C1 segment of cervical spinal cord (tissue), 14 donors: ENCODE results near the gene ZDHHC21.
A peak's percentile ranks its signal among the peaks of the same experiment; 100 is the strongest.
"Not testable (repeated sequence)": the region's sequence is repeated elsewhere in the genome, so short reads cannot be mapped to it uniquely, and the experiment has no call there.

Experiments used
- DNase-seq, 14 donors: peaks; one replicate each; lab custom pipeline; 2025; lab: John Stamatoyannopoulos, UW

ZDHHC21 gene

DNA sequence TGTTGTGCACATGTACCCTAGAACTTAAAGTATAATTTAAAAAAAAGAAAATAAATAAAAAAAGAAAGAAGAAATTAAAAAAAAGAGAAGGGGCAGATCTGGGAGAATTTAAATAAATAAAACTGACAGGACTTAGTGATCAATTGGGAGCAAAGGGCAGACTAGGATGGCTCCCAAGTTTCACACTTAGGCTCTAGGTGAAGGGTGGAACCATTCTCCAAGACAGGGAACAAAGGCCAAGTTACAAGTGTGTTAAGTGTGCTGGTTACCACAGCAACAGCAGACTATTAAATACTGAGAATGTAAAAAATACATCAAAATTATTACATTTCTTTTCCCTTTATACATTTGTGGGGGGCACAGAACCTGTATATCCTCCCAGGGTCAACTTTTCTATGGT lies 7.1 kb downstream of the ZDHHC21 start:
- no peak for DNase-seq

DNA sequence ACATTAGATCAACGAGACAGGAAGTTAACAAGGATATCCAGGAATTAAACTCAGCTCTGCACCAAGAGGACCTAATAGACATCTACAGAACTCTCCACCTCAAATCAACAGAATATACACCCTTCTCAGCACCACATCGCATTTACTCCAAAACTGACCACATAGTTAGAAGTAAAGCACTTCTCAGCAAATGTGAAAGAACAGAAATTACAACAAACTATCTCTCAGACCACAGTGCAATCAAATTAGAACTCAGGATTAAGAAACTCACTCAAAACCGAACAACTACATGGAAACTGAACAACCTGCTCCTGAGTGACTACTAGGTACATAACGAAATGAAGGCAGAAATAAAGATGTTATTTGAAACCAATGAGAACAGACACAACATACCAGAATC lies 10.6 kb downstream of the ZDHHC21 start:
- not testable (repeated sequence) for DNase-seq

DNA sequence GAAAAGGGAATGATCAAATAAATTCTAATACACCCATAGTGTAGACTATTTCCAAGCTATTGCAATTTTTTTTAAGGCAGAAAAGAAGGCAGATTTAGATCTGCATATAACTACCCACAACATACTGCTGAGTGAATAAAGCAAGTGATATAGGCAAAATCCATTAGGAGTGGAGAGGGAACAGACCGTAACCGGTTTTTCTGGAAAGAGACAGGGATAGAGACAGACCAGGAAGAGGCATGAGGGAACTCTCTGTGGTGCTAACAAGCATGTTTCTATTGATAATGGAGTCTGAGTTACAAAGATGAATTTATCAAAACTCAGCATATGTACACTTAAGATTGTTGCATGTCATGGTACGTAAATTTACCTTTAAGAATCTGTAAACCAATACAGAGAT lies 14.5 kb downstream of the ZDHHC21 start:
- DNase-seq = no peak

DNA sequence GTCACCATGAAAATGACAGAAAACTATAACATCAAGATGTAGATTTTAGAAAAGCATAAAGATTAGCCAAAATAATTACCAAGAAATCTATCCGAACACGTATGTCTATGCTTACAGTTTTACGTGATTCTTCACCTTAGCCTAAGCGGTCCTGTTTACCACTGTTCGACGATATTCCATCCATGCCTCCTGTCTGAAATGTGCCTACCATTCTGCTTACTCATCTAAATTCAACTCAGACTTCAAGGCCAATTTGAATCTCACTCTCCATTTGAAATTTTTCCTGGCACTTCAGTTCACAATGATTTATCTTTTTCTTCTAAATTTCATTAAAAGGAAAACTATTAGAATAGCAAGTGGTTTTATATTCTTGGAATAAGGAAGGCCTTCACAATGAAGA lies 15.4 kb downstream of the ZDHHC21 start:
- DNase-seq = no peak

DNA sequence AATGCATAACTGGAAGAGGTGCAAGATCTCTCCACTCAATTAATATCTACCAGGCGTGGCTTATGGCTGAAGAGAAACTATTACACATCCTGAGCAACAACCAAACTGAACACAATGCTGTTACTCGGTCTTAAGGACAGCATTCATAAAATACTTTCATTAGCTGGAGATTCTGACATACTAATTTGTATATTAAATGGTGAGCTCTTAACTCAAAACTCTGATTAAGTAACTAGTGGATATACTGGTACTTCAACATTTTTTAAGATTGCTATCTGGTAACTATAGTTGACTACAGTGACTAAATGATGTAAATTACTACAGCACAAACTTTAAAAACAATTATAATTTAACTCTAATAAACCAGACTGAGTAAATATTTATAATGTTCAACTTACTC lies 15.8 kb downstream of the ZDHHC21 start:
- DNase-seq = no peak

DNA sequence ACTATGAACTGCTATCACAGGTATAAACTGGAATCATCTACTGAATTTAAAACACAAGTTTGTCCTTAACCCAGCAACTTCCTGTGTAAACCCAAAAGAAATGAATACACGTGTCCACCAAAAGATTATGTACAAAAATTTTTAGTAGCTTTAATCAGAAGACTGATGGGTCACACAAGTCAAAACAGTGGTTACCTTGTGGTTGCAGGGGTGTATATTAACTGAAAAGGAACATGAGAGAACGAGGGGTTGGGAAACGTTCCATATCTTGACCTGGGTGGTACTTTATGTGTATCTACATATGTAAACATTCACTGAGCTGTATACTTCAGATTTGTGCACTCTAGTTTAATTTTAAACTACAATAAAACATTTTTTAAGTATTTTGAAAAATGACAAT lies 18.6 kb downstream of the ZDHHC21 start:
- no peak for DNase-seq

DNA sequence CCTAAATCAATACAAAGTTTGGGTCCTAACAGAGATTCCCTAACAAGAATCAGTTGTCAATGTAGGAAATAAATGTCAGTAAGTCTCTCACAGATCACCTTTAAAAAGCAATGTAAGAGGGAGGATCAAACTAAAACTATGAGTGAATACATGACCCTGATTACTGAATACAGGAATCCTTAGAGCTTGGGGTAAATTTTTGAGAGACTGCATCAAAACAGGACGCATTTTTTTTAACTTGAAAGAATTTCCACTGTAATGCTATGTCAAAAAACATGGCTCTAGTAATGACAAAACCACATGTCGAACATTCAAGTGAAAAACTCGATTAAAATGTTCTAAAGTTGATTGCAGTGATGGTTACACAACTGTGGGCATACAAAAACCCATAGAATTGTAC lies 21.9 kb downstream of the ZDHHC21 start:
- no peak for DNase-seq

DNA sequence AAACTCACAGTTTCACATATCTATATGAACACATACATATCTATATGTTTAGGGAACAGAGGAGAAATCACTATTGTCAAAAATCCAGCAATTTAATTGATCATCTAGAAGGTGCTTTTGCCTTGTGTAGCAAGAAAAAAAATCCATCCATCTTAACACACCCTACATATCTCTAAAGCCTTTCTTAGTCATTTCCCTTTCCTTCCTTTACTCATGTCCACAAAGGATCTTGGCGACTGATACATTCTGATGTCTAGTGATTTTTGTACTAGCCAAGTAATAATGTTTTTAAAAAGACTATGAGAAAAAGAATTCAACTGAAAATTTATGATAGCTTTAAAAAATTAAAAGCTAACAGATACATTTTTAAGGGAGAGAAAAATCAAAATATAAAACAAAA lies 22.5 kb downstream of the ZDHHC21 start:
- DNase-seq = no peak

DNA sequence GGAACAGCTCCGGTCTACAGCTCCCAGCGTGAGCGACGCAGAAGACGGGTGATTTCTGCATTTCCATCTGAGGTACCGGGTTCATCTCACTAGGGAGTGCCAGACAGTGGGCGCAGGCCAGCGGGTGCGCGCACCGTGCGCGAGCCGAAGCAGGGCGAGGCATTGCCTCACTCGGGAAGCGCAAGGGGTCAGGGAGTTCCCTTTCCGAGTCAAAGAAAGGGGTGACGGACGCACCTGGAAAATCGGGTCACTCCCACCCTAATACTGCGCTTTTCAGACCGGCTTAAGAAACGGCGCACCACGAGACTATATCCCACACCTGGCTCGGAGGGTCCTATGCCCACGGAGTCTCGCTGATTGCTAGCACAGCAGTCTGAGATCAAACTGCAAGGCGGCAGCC lies 29.2 kb downstream of the ZDHHC21 start:
- DNase-seq = not testable (repeated sequence)

DNA sequence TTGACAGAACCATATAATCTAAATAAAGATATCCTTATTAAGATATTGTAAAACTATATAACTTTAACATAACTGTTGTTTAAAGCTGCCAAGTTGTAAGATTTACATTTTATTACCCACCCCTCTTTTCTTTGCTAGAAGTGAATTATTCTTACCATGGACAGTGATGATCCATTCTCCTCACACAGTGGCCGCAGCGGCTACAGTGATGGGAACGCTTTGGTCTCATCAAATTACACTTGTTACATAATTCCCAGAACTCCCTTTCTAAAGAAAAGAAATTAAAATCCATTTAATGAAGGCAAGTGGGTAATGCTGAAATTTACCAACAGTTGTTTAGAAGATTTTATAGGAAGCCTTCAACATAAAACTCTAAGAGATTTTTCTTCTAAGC lies 31.2 kb downstream of the ZDHHC21 start:
- peak in 1 of 14 donors; percentile 18 for DNase-seq

DNA sequence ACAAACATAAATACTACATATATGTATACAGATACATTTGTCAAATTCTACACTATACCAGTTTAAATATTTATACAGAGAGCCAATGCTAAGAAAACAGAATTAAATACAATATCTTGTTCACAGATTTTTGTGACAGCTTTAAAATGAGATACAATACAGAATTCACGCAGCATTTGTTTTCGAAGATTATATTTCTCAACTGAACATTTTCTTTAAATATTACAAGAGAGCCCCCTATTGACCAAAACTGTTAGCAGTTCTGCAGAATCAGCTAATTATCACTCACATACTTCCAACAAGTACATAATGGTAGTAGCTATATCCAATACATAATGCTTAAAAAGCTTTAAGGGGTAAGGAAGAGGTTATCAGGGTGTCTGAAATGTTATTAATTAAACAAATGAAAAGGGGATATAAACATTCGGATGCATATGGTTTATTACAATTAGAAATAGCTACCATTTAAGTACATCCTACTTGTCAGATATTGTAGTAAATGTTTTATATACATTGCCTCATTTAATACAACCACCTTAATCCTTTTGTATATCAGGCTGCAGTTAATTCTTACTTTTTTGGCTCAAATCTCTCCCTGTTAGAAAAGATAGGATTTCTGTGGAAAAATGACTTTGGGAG lies 31.7 kb downstream of the ZDHHC21 start:
- peak in 1 of 14 donors; percentile 38 for DNase-seq

DNA sequence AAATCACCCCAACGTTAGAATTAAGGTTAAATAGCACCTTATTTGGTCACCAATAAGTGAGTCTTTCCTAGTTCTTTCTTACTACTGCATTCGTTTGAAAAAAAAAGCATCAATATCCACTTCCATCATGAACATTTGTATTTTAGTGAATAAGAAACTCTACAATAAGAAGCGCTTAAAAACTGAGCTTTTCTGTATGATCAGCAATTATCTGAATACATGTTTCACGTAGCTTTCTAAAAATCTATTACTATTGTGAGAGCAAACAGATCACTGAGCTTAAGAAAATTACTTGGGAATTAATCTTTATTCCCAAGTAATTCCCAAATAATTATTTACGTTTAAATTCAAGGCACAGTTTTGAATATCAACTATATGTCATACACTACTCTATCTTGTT lies 32.5 kb downstream of the ZDHHC21 start:
- no peak for DNase-seq

DNA sequence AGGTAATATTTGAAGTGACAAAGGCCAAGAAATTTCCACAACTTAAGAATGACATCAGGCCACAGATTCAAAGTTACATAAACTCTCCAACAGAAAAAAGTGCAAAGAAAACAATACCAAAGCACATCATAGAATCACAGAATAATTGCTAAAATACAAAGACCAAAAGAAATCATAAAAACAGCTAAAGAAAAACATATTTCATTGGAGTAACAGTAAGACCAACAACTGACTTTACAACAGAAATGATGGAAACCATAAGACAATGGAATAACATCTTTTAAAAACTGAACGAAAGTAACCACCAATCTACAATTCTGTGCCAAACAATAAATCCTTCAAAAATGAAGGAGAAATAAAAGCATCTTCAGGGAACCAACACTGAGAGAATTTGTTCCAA lies 38.3 kb downstream of the ZDHHC21 start:
- no peak for DNase-seq

DNA sequence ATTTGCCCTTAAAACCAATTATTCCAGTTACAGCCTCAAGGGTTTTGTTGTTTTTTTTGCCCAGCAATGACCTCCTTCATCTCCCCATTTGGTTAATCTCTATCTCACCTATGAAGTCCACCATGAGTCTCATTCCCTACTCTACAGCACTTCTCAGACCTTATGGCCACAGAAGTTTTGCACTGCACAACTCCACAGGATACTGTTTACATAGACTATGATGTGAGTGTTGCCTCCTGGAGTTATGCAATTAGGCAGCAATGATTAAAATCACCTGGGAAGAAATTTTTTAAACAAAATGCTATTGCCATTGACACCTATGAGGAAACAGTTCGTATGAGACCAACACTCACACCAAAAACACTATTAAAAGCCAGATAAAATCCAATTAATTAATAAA lies 39.7 kb downstream of the ZDHHC21 start:
- no peak for DNase-seq

DNA sequence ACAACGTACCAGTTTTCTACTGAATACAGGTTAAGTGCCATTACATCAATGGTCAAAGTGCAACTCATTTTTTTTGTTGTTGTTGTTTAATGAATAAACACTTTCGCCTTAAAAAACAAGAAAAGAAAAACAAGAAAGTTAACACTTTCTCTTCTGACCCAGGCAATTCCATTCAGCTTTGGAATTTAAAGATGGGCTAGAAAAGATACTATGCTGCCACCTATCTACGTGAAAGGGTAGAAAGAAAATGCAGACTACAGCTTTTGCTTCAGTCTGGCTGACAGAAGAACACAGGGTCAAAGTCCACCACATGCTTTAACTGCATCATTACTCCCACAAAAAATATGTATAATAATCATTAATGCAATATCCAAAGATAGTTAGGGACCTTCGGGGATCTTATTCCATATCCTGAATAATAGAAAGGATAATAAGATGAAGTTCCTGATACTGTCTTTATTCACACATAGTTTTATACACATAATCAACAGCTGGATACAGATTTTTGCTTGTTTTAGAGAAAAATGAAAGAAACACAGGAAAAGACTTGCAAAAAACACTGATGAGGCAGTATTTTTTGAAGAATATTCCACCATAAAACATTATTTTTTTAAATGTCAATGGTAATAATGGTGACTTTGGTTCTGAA lies 40.4 kb downstream of the ZDHHC21 start:
- DNase-seq = peak in 1 of 14 donors; percentile 3

DNA sequence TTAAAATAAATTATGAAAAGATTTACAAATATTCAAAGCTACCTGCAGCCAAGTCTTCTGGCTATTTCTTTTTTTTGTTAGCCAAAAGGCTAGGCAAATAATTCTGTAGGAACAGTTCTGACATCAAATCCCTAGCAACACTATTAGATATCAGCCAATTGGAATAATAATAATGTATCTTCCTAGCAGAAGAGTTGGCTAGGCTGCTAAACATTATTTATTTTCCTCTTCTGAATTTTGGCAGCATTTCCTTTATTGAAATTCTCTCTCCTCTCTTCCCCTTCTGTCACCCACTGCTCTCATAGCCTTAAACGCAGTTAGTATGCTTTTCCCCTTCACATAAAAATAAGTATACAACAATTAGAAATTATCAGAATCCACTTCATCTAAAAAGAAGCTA lies 42.6 kb downstream of the ZDHHC21 start:
- no peak for DNase-seq

DNA sequence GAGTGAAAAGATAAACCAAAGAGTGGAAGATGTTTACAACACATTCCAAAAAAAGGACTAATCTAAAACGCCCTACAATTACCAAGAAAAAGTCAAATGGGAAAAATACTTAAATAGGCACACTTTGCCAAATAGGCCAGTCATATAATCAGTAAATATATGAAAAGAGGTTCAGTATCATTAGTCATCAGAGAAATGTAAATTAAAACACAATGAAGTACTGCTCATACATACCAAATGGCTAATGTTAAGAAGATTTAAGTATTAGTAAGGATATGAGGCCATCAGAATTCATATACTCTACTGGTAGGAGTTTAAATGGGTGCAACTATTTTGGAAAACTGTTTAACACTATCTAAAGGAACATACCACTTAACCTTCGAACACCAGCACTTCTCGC lies 47.6 kb downstream of the ZDHHC21 start:
- DNase-seq = no peak

DNA sequence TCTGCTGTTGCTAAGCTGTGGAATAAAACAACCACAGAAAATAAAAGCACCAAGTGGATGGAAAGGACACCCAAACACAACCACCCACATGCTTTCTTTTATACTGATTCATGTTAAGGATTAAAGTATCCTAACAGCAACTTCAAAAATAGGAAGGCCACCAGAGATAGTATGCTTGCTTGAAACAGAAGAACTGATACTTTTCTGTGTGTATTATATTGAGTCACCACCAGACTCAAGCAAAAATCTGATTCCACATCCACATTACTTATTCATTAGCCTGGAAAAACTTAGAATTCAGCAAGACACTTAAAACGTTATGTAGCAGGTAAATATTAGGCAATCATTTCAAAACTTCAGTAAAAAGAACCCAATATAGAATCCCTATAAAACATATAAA lies 52.3 kb downstream of the ZDHHC21 start:
- DNase-seq = no peak

DNA sequence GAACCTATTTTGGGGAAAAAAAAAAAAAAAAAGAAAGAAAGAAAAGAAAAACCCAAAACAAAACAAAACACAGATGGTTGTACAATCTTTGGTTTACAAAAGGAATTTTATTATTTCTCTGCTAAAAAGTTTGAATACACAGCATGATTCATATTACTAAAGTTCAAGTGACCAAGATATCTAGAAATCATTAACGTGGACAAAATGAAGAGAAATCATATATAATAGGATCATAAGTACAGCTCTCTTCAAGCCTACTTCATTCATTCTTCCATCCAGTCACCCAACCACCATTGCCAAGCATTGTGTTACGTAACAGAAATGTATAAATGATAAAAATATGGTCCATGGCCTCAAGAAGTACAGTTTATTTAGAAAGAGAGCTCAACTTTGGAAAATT lies 52.9 kb downstream of the ZDHHC21 start:
- no peak for DNase-seq

DNA sequence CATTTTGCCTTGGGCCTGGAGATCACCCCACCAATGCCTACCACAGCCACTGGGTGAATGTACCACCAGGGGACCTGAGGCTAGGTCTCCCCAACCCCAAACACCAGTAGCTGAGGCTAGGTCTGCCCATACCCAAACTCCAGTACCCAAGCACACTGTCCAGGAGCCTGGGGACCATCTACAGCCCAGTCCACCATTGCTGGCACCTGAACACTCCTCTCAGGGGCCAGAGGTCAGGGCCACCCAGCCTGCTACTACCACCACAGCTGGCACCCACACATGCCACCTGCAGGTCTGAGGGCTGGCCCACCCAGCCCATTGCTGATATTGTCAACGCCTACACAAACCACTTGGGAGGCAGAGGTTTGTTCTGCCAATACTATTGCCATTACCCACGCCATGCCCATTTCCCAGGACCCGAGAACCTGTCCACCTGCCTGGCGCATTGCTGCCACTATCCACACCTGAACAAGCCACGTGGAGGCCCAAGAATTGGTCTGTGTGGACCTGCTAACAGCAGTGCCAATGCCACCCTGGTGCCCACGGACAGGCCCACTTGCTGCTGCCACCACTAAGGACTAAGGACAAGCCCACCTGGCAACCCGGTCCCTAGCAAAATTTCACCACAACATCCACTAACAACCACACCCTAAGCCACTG lies 59.2 kb downstream of the ZDHHC21 start:
- no peak for DNase-seq

DNA sequence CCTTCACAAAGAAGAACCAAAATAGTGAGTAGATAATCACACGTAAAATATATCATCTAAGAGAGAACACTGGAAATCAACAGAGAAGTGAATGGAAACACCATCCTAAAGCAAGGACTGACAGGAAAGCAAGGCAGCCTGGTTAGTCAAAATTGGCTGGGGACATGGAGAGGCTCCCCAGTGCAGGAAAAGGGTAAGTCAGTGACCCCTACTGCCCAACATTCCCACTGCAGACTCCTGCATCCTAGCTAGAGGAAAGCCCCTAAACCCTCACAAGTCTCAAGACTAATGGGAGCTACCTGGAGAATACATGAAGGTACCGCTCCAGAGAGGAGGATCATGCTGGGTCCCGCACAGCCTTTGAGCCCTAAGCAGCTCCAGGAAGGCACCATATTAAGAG lies 60.1 kb downstream of the ZDHHC21 start:
- DNase-seq = no peak

DNA sequence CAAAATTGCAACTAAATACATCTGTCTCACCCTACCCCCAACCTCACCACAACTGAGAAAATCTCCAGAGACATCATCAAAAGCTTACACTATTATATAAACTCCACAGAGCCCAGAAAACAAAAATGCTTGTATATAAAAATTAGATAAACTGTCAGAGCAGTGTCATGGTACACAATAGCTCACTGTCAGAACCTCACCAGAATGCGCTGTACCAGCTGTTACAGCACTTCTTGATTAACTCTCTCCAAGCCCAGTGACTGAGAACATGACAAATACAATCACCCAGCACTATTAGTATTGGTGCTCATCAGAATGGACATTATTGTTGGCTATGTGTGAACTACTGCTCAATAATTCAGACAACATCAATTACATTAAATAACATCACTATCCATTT lies 65.7 kb downstream of the ZDHHC21 start:
- no peak for DNase-seq

DNA sequence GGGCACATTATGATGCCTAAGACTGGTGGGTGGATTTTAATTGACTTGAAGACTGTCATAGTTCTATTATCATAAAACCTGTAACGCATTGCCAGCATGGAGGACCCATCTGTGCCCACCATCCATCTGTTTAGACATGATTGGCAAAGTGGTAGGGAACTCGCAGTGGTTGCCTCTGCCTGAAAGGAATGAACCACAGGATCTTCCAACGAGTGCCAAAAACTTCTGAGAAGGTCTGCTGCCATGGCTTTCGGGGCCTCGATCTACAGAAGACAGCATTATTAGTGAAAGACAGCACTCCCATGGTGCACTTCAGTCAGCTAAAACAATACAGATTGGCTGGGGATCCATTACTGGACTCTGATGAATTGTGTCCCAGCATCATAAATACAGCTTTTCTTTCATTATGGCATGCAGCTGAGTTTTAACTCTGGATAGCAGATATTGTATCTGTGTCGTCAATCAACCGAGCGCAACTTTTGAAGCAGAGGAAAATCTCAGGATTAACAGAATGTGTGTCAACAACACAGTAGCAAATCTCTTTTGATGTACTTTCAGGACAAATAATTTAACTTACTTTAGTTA lies 74.3 kb downstream of the ZDHHC21 start:
- peak in 1 of 14 donors; percentile 20 for DNase-seq
